Brain microvascular endothelial cell (primary cell): ENCODE measurements around the gene CHCHD3.

Experiments
- DNase-seq: peaks from one replicate; pipeline ENCODE4 v3.0.0-alpha.2; 2020
- H3K27ac ChIP-seq: fragments of 250-450 bp; sonication (Bioruptor Pico); 2 replicates; pipeline ENCODE4 v1.5.1; 2020; ENCODE audit warnings: mild to moderate bottlenecking, moderate library complexity
- H3K27me3 ChIP-seq: fragments of 250-450 bp; sonication (Bioruptor Pico); replicated peaks from 2 replicates; pipeline ENCODE4 v1.5.1; 2020; ENCODE audit warnings: mild to moderate bottlenecking
- H3K36me3 ChIP-seq: fragments of 250-450 bp; sonication (Bioruptor Pico); replicated peaks from 2 replicates; pipeline ENCODE4 v1.5.1; 2020; ENCODE audit warnings: mild to moderate bottlenecking
- H3K4me3 ChIP-seq: 2 replicates; pipeline ENCODE4 v1.5.1; 2011; ENCODE audit warnings: low read depth, mild to moderate bottlenecking, control low read depth, low read length, moderate library complexity
- CTCF ChIP-seq: IDR thresholded peaks from 2 replicates; pipeline ENCODE4 v1.5.1; 2011; ENCODE audit warnings: low read depth, mild to moderate bottlenecking, moderate library complexity, low read length, control low read depth, inconsistent platforms; ENCODE audit errors: missing control alignments
- in situ Hi-C: cut with HindIII; loops from 2 replicates; pipeline ENCODE4 v1.10.0; 2017; ENCODE audit warnings: low sequenced_read_pairs, low pct_ligation_motif_present

The CHCHD3 gene

GRCh38 chr7:133023370-133024071 lies 58.4 kb downstream of the CHCHD3 start:
- no peaks in the 10 kb centered on the region for H3K27me3 ChIP-seq
- no peak overlapping the region for H3K27ac ChIP-seq
- no peak overlapping the region for H3K4me3 ChIP-seq
- DNase-seq, result no peak
- TF ChIP-seq CTCF, result no peak
- no peaks in the 10 kb centered on the region for H3K36me3 ChIP-seq
- in situ Hi-C loops, result no loop called here

- no peaks in the 10 kb centered on the region for H3K27me3 ChIP-seq
- no peak for DNase-seq
- no peak overlapping the region for H3K27ac ChIP-seq
- H3K4me3 ChIP-seq, result no peak overlapping the region
- TF ChIP-seq CTCF, result no peak
- in situ Hi-C loops, result no loop called here
- H3K36me3 ChIP-seq, result no peaks in the 10 kb centered on the region
Measured at GRCh38 chr7:133022661-133023060, 59.2 kb downstream of the CHCHD3 start.

- no peak for TF ChIP-seq CTCF
- no peak overlapping the region for H3K4me3 ChIP-seq
- in situ Hi-C loops, result no loop called here
- DNase-seq, result peak; percentile 7
- no peaks in the 10 kb centered on the region for H3K36me3 ChIP-seq
- H3K27me3 ChIP-seq, result no peaks in the 10 kb centered on the region
- H3K27ac ChIP-seq, result no peak overlapping the region
Measured at GRCh38 chr7:133021196-133021595, 60.7 kb downstream of the CHCHD3 start.

GRCh38 chr7:133020496-133020895 lies 61.4 kb downstream of the CHCHD3 start:
- Histone ChIP-seq H3K36me3 (no peaks in the 10 kb centered on the region), H3K4me3 (no peak overlapping the region), H3K27ac (no peak overlapping the region), H3K27me3 (no peaks in the 10 kb centered on the region)
- DNase-seq, result peak; percentile 27
- in situ Hi-C loops, result no loop called here
- TF ChIP-seq CTCF, result no peak

- DNase-seq, result no peak
- in situ Hi-C loops, result no loop called here
- TF ChIP-seq CTCF, result no peak
- H3K4me3 ChIP-seq, result no peak overlapping the region
- no peak overlapping the region for H3K27ac ChIP-seq
- H3K27me3 ChIP-seq, result no peaks in the 10 kb centered on the region
- no peaks in the 10 kb centered on the region for H3K36me3 ChIP-seq
Measured at GRCh38 chr7:133019590-133019989, 62.3 kb downstream of the CHCHD3 start.

GRCh38 chr7:133016604-133017003 lies 65.3 kb downstream of the CHCHD3 start:
- H3K27me3 ChIP-seq, result no peaks in the 10 kb centered on the region
- H3K36me3 ChIP-seq, result no peaks in the 10 kb centered on the region
- no peak for DNase-seq
- in situ Hi-C loops, result no loop called here
- no peak overlapping the region for H3K4me3 ChIP-seq
- H3K27ac ChIP-seq, result no peak overlapping the region
- no peak for TF ChIP-seq CTCF
